ENCODE data around the gene RIPK1. TPM values are rescaled to one million over a fixed set of nuclear protein-coding genes. Genes with fewer than 3 reads are reported as not detected.
"Not testable (repeated sequence)": the region's sequence is repeated elsewhere in the genome, so short reads cannot be mapped to it uniquely, and the experiment has no call there.

Gene RIPK1
- total and polyA plus RNA-seq, 7 donors: 5.6 to 10.6 (median 7.1) TPM

DNA sequence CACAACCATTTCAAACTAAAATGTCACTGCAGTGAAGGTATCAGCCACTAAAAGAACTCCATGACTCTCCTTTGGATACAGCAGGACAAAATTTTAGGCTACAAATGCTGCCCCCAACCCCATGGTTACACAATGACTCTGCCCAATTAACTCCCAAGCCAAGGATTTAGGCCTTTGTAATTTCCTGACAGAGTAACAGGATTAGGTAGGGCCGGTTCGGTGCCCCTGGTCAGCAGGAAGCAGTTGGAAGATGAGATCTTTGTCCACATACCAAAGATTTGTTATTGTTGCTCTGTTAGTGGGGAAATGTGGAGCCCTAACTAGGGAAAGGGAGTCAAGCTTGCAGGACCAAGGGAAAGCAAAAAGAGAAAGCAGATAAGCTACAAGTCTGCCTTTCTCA lies 26.7 kb upstream of the RIPK1 start:
- H3K27me3 ChIP-seq (ENCODE audit: insufficient read depth in 3 of 3, low read length in 2 of 3): no peaks in the 10 kb centered on the region
- no peak for TF ChIP-seq CTCF (IDR thresholded peaks at IDR 0.05)
- H3K4me1 ChIP-seq: peaks cover 8% of the 10 kb centered on the region
- H3K9me3 ChIP-seq: no peaks in the 10 kb centered on the region
- no peak overlapping the region for H3K27ac ChIP-seq
- intact Hi-C loops (cut with DNase I): no loop called here
- no peak for DNase-seq
- 16 to 30% (median 18%) methylated on average over 2 of the region's 2 CpGs for WGBS, 3 donors
- H3K4me3 ChIP-seq: no peak overlapping the region
- H3K36me3 ChIP-seq (ENCODE audit: insufficient read depth in 1 of 2, low read depth in 1 of 2): no peaks in the 10 kb centered on the region
- ATAC-seq: peak in 1 of 4 donors; percentile 32

- no peaks in the 10 kb centered on the region for H3K36me3 ChIP-seq (ENCODE audit: insufficient read depth in 1 of 2, low read depth in 1 of 2)
- no peak overlapping the region for H3K4me3 ChIP-seq
- DNase-seq (no peak), ATAC-seq (no peak)
- intact Hi-C loops (cut with DNase I): loop anchor here in 1 of 2 donors (5.0 kb wide), 1 partner anchor 33 kb away; no protein-coding TSS in a partner anchor
- H3K4me1 ChIP-seq: peaks cover 8% of the 10 kb centered on the region
- WGBS, 3 donors: 39 to 43% (median 40%) methylated on average over 5 of the region's 5 CpGs
- H3K27me3 ChIP-seq (ENCODE audit: insufficient read depth in 3 of 3, low read length in 2 of 3): no peaks in the 10 kb centered on the region
- TF ChIP-seq CTCF (IDR thresholded peaks at IDR 0.05): no peak
- H3K27ac ChIP-seq: no peak overlapping the region
- H3K9me3 ChIP-seq: no peaks in the 10 kb centered on the region
These were observed 22.9 kb upstream of the RIPK1 start for GRCh38 chr6:3045369-3045768.

- TF ChIP-seq CTCF (IDR thresholded peaks at IDR 0.05): no peak
- no peak for ATAC-seq
- whole genome bisulfite sequencing, 3 donors: 44 to 57% (median 54%) methylated on average over 1 of the region's 1 CpG
These were observed 22.5 kb upstream of the RIPK1 start for GRCh38 chr6:3045777-3046176.

DNA sequence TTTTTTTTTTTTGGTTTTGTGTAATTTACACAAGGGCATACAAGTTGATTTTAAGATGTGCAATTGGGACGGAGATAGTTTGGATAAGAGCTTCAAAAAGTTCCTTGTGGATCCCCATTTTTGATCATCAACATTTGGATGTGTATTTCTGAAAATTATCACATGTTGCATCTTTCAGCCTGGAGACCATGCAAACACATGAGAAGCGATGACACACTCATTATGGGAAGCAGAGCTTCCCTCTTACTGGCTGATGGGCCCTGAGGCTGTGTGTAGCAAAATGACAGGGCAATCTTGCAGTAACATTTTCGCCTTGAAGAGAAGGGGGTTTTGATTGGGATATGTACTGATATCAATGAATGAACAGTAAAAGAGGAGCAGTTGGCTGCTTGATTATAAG lies 22.0 kb upstream of the RIPK1 start:
- ATAC-seq (no peak), DNase-seq (no peak)
- Histone ChIP-seq H3K4me3 (no peak overlapping the region), H3K27ac (no peak overlapping the region), H3K27me3 (ENCODE audit: insufficient read depth in 3 of 3, low read length in 2 of 3) (peaks cover 0 to 3% (median 0%) of the 10 kb centered on the region in 3 donors), H3K4me1 (peaks cover 5% of the 10 kb centered on the region), H3K9me3 (no peaks in the 10 kb centered on the region), H3K36me3 (ENCODE audit: insufficient read depth in 1 of 2, low read depth in 1 of 2) (no peaks in the 10 kb centered on the region)
- intact Hi-C loops (cut with DNase I): loop anchor here in 1 of 2 donors (5.0 kb wide), 1 partner anchor 34 kb away; no protein-coding TSS in a partner anchor
- TF ChIP-seq CTCF (IDR thresholded peaks at IDR 0.05): no peak
- WGBS, 3 donors: 88 to 93% (median 92%) methylated on average over 3 of the region's 3 CpGs

More at GRCh38 chr6:3045777-3046176, 22.5 kb upstream of the RIPK1 start:
- no peaks in the 10 kb centered on the region for H3K27me3 ChIP-seq (ENCODE audit: insufficient read depth in 3 of 3, low read length in 2 of 3)
- no peak overlapping the region for H3K4me3 ChIP-seq
- H3K27ac ChIP-seq: no peak overlapping the region
- DNase-seq: no peak
- peaks cover 8% of the 10 kb centered on the region for H3K4me1 ChIP-seq
- H3K36me3 ChIP-seq (ENCODE audit: insufficient read depth in 1 of 2, low read depth in 1 of 2): no peaks in the 10 kb centered on the region
- intact Hi-C loops (cut with DNase I): loop anchor here in 1 of 2 donors (5.0 kb wide), 1 partner anchor 33 kb away; no protein-coding TSS in a partner anchor
- H3K9me3 ChIP-seq: no peaks in the 10 kb centered on the region

DNA sequence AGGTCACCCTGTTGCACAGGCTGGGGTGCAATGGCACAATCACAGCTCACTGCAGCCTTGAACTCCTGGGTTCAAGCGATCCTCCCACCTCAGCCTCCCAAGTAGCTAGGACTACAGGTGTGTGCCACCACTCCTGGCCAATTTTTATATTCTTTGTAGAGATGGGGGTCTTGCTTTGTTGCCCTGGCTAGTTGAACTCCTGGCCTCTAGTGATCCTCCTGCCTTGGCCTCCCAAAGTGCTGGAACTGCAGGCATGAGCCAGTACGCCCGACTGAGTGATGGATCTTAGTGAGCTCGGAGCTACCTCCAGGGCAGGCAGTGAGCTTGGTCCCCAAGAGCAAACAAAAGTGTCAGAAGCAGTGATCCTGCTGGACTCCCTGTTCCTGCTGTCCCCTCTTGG lies 20.3 kb upstream of the RIPK1 start:
- H3K27ac ChIP-seq; H3K4me1 ChIP-seq; H3K27me3 ChIP-seq (ENCODE audit: insufficient read depth in 3 of 3, low read length in 2 of 3); ATAC-seq; DNase-seq; H3K4me3 ChIP-seq; H3K36me3 ChIP-seq (ENCODE audit: insufficient read depth in 1 of 2, low read depth in 1 of 2); H3K9me3 ChIP-seq: not testable (repeated sequence)
- 86 to 99% (median 97%) methylated on average over 4 of the region's 4 CpGs for WGBS, 3 donors
- intact Hi-C loops (cut with DNase I): loop anchor here (2.0 to 5.0 kb wide), 2 partner anchors 21 to 36 kb away; no protein-coding TSS in a partner anchor
